Upper lobe of right lung (tissue), 1 donor: ENCODE results near the gene DOK6. TPM values are rescaled to one million over a fixed set of nuclear protein-coding genes. Genes with fewer than 3 reads are reported as not detected.
A peak's percentile ranks its signal among the peaks of the same experiment; 100 is the strongest.
"Not testable (repeated sequence)": the region's sequence is repeated elsewhere in the genome, so short reads cannot be mapped to it uniquely, and the experiment has no call there.

Experiments
- ATAC-seq: fragments of 200-7000 bp; cut with Tn5 transposase; one replicate; pipeline ENCODE4 v1.9.1; 2020; ENCODE audit warnings: mild to moderate bottlenecking, moderate library complexity
- DNase-seq: peaks from one replicate; pipeline ENCODE4 v3.0.0-alpha.2; 2020
- H3K27ac ChIP-seq: fragments of 200-600 bp; one replicate; pipeline ENCODE4 v1.8.0; 2022
- H3K27me3 ChIP-seq: fragments of 200-600 bp; one replicate; pipeline ENCODE4 v1.8.0; 2022; ENCODE audit warnings: mild to moderate bottlenecking
- H3K36me3 ChIP-seq: fragments of 200-600 bp; one replicate; pipeline ENCODE4 v1.8.0; 2022
- H3K4me1 ChIP-seq: fragments of 200-600 bp; one replicate; pipeline ENCODE4 v1.8.0; 2022
- H3K4me3 ChIP-seq: fragments of 200-600 bp; one replicate; pipeline ENCODE4 v1.8.0; 2022; ENCODE audit warnings: mild to moderate bottlenecking
- H3K9me3 ChIP-seq: fragments of 200-600 bp; one replicate; pipeline ENCODE4 v1.8.0; 2022
- intact Hi-C: fragments of 100-400 bp; cut with DNase I; formaldehyde crosslinking; loops from one replicate; pipeline ENCODE4 v1.11.0; 2022
- total RNA-seq: library from RNA; stranded (reverse); fragmentation: NEBNext Ultra II Directional; extraction: Animal tissue kit (Norgen Biotek cat#: 25700); gene quantifications from one replicate; pipeline ENCODE4 v1.2.1, GENCODE V29; 2021
- TF ChIP-seq, protein P1 (sequence below): fragments of 200-600 bp; IDR thresholded peaks from one replicate; pipeline ENCODE4 v1.8.0; 2022; ENCODE audit warnings: antibody characterized with exemption
- donor health status: DM: no; HTN: yes; CAD: no; lungs with severe emphysema.

The DOK6 gene
- total RNA-seq, 1 donor from 2014 or later: 5.9 TPM

DNA sequence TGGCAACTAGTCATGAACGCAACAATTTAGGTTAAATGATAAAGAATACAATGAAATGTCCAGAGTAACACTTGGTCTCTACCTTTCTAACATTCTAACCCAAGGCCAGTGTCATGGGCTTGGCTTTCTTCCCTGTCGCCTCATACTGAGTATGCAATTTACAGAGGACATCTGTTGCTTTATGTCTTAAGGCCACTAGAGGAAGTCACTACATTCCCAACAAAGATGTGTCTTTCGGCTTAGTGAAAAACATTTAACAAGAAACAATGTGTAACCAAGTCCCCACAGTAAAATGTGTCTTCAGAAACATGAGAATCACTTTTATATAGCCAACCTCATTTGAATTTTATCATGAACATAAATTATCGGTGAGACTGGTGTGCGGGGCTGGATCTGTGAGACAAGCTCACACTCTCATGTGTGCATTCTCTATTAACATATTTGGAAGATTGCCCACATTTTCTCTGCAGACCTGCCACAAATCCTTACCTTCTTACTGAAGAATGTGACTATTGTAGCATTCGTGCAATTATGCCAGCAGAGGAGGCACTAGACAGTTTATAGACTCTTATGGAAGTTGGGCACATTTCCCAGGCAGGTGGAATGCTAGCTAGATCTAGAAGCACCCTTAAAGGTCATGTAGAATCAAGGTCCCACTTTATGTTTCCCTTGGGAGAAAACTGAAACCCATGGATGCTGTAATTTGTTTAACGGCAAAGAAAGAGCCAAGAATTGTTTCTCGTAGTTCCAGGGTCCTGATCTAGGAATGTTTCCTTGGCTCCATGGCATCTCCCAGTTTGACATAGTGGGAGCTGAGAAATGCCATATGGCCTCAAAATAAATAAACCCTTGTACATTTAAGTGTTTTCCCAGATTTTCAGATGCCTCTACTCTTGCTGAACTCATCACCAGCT is 445.2 kb downstream of the DOK6 start:
- ATAC-seq: peak; percentile 70
- intact Hi-C loops: no loop called here
- Histone ChIP-seq H3K27ac (no peak overlapping the region), H3K4me3 (no peak overlapping the region), H3K4me1 (no peaks in the 10 kb centered on the region), H3K36me3 (no peaks in the 10 kb centered on the region), H3K27me3 (no peaks in the 10 kb centered on the region), H3K9me3 (no peaks in the 10 kb centered on the region)
- TF ChIP-seq, protein P1, sequence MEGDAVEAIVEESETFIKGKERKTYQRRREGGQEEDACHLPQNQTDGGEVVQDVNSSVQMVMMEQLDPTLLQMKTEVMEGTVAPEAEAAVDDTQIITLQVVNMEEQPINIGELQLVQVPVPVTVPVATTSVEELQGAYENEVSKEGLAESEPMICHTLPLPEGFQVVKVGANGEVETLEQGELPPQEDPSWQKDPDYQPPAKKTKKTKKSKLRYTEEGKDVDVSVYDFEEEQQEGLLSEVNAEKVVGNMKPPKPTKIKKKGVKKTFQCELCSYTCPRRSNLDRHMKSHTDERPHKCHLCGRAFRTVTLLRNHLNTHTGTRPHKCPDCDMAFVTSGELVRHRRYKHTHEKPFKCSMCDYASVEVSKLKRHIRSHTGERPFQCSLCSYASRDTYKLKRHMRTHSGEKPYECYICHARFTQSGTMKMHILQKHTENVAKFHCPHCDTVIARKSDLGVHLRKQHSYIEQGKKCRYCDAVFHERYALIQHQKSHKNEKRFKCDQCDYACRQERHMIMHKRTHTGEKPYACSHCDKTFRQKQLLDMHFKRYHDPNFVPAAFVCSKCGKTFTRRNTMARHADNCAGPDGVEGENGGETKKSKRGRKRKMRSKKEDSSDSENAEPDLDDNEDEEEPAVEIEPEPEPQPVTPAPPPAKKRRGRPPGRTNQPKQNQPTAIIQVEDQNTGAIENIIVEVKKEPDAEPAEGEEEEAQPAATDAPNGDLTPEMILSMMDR: peak; percentile 17
- DNase-seq: no peak

DNA sequence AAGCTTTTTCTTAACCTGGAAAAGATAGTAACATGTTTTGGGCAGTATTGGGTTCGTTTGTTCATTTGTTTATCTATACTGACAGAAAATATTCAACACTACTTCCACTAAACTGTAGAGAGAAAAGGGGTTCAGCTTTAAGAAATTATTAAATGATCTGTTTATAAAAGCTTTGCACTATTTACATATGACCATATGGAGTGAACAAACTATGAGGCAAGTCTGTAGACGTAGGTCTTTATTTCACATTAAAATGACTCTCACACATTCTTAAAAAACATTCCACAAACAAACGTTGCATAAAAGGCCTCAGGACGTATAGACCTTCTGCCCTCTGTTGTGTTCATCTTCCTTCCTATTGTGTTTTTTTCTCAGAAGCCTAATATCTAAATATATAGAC is 452.4 kb downstream of the DOK6 start:
- no peaks in the 10 kb centered on the region for H3K27me3 ChIP-seq
- TF ChIP-seq, protein P1: no peak
- no peaks in the 10 kb centered on the region for H3K4me1 ChIP-seq
- H3K36me3 ChIP-seq: no peaks in the 10 kb centered on the region
- H3K27ac ChIP-seq: no peak overlapping the region
- intact Hi-C loops: no loop called here
- H3K9me3 ChIP-seq: no peaks in the 10 kb centered on the region
- ATAC-seq: no peak
- no peak overlapping the region for H3K4me3 ChIP-seq
- DNase-seq: no peak

DNA sequence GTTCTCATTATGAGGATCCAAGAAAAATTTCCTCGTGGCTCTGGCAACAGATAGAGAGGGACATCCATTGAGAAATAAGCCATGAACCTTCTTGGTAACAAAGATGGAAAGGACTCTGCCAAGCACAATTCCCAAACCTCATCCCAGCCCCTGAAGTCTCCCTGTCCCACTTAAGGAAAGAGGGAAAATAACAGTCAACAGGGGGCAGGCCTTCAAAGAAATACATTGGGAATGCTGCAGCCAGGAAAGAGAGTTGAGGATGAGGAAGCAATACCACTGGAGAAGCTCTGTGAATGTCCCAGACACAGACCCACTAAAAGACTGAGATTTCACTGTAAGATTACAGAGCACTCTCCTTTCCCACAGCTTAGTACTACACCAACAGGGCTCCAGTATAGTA is 453.8 kb downstream of the DOK6 start:
- TF ChIP-seq, protein P1: no peak
- ATAC-seq (no peak), DNase-seq (no peak)
- Histone ChIP-seq H3K36me3 (no peaks in the 10 kb centered on the region), H3K4me1 (no peaks in the 10 kb centered on the region), H3K27ac (no peak overlapping the region), H3K27me3 (no peaks in the 10 kb centered on the region), H3K4me3 (no peak overlapping the region), H3K9me3 (no peaks in the 10 kb centered on the region)
- intact Hi-C loops: no loop called here

DNA sequence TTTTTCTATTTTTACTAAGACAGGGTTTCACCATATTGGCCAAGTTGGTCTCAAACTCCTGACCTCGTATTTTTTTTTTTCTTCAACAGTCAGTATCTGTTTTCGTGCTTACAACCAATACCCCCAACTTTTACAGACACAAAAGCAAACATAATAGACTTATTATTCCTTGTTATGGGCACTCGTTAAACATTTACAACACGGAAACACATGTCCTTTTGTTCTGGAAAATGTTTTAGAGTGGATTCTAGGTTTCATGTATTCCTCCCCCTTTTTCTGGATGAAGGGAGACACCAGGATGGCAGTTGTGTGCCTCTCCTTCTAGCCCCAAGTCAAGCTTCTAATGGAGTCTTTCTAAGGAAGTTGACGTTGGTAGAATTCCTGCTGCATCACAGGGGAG is 458.2 kb downstream of the DOK6 start:
- Histone ChIP-seq H3K9me3 (no peaks in the 10 kb centered on the region), H3K4me3 (no peak overlapping the region)
- TF ChIP-seq, protein P1: no peak

DNA sequence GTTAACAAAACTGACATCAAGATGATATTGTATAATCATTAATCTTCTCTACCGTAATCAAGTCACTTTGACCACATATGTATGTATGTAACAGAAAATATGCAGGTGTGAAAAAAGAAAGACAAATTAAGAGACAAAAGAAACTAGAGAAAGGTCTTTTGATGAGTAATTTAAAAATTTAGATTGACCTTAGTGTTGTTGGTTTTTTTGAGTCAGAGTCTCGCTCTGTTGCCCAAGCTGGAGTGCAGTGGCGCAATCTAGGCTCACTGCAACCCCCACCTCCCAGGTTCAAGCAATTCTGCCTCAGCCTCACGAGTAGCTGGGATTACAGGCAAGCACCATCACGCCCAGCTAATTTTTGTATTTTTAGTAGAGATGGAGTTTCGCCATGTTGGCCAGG is 464.1 kb downstream of the DOK6 start:
- H3K27ac ChIP-seq, H3K27me3 ChIP-seq, ATAC-seq, H3K4me3 ChIP-seq, H3K9me3 ChIP-seq, H3K4me1 ChIP-seq, DNase-seq, H3K36me3 ChIP-seq, intact Hi-C loops: not testable (repeated sequence)

More for the DNA sequence above, 458.2 kb downstream of the DOK6 start:
- Histone ChIP-seq H3K36me3 (no peaks in the 10 kb centered on the region), H3K27me3 (no peaks in the 10 kb centered on the region), H3K4me1 (no peaks in the 10 kb centered on the region), H3K27ac (no peak overlapping the region)
- ATAC-seq: no peak
- no peak for DNase-seq
- intact Hi-C loops: no loop called here

DNA sequence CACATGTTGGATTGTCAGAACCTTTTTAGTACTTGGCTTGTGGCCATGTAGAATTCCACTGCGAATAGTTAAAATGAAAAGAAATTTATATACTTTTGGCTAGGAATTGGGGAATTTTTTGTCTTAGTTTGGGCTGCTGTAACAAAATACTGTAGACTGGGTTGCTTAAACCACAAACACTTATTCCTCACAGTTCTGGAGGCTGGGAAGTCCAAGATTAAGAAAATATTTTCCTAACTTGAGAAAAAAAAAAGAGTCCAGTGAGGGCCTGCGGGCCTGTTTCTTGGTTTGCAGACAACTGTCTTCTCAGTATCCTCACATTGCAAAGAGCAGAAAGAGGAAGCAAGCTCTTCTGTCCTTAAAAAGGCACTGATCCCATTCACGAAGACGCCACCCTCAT is 465.1 kb downstream of the DOK6 start:
- TF ChIP-seq, protein P1: no peak
- Histone ChIP-seq H3K27me3 (no peaks in the 10 kb centered on the region), H3K27ac (no peak overlapping the region), H3K9me3 (no peaks in the 10 kb centered on the region), H3K4me3 (no peak overlapping the region), H3K4me1 (no peaks in the 10 kb centered on the region), H3K36me3 (no peaks in the 10 kb centered on the region)
- intact Hi-C loops: no loop called here
- ATAC-seq: no peak
- DNase-seq: no peak
